MCF 10A (cell line): ENCODE measurements around the gene RAB11FIP5. TPM values are rescaled to one million over a fixed set of nuclear protein-coding genes. Genes with fewer than 3 reads are reported as not detected.
"Not testable (repeated sequence)": the region's sequence is repeated elsewhere in the genome, so short reads cannot be mapped to it uniquely, and the experiment has no call there.

Experiments used
- BruUV-seq: library from RNA; stranded (reverse); fragments of 400-500 nt; replicated peaks from 2 replicates; lab custom pipeline; 2021; lab: Mats Ljungman, UMichigan
- CTCF ChIA-PET: fragments of 300-600 bp; sonication (Branson Sonifier 250); formaldehyde crosslinking; extraction: SDS; loops from one replicate; lab custom pipeline; 2021; ENCODE audit warnings: antibody characterized with exemption, inconsistent platforms; lab: Yijun Ruan, JAX
- POLR2A ChIA-PET: fragments of 300-600, 350-650 bp; sonication (Branson Sonifier 250); formaldehyde crosslinking; extraction: SDS; loops from one replicate; lab custom pipeline; 2020; ENCODE audit warnings: antibody characterized with exemption, inconsistent platforms; lab: Yijun Ruan, JAX
- DNase-seq: peaks from one replicate; pipeline ENCODE4 v3.0.0-alpha.2; 2018; ENCODE audit not compliant: unreplicated experiment
- H3K27ac Mint-ChIP-seq: one replicate; pipeline ENCODE4 v1.8.0; 2022; ENCODE audit warnings: mild to moderate bottlenecking, low read depth, mixed read lengths; ENCODE audit not compliant: unreplicated experiment
- H3K27me3 Mint-ChIP-seq: one replicate; pipeline ENCODE4 v1.8.0; 2022; ENCODE audit warnings: mixed read lengths; ENCODE audit not compliant: insufficient read depth, unreplicated experiment
- H3K36me3 Mint-ChIP-seq: one replicate; pipeline ENCODE4 v1.8.0; 2022; ENCODE audit warnings: mild to moderate bottlenecking, moderate library complexity, mixed read lengths; ENCODE audit not compliant: insufficient read depth, unreplicated experiment
- H3K4me1 Mint-ChIP-seq: one replicate; pipeline ENCODE4 v1.8.0; 2022; ENCODE audit warnings: mixed read lengths; ENCODE audit not compliant: insufficient read depth, unreplicated experiment
- H3K4me3 Mint-ChIP-seq: one replicate; pipeline ENCODE4 v1.8.0; 2022; ENCODE audit warnings: mild to moderate bottlenecking, moderate library complexity, mixed read lengths; ENCODE audit not compliant: unreplicated experiment
- H3K9me3 Mint-ChIP-seq: one replicate; pipeline ENCODE4 v1.8.0; 2022; ENCODE audit warnings: mixed read lengths; ENCODE audit not compliant: unreplicated experiment
- intact Hi-C: fragments of 100-400 bp; cut with micrococcal nuclease; formaldehyde crosslinking; loops from 2 replicates; pipeline ENCODE4 v1.14.1; 2022
- total RNA-seq: library from RNA; stranded (reverse); gene quantifications from 2 replicates; pipeline ENCODE4 v1.2.3, GENCODE V29; 2022
- TF ChIP-seq, protein P1 (sequence below): fragments of 200-600 bp; IDR thresholded peaks from one replicate; pipeline ENCODE4 v1.8.0; 2022; ENCODE audit warnings: antibody characterized with exemption, mild to moderate bottlenecking; ENCODE audit not compliant: unreplicated experiment

Gene RAB11FIP5
- total RNA-seq, 1 experiment from 2014 or later = 36.9 TPM

DNA sequence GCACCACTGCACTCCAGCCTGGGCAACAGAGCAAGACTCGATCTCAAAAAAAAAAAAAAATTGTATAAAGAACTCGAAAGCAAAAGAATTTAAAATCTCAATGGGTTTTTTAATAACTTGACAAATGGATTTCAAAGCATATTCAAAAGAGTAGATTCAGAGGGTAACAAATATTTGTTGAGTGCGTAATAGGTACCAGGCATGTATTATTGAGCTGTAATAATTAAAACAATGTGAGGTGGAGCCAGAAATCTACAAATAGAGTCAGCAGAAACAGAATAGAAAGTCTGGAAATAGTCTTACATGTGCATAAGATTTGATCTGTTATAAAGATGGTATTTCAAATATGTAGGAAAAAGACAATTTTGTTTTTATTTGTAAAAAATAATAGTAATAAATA is 19.1 kb upstream of the RAB11FIP5 start:
- Mint-ChIP-seq H3K9me3 (no peaks in the 10 kb centered on the region), H3K4me1 (no peaks in the 10 kb centered on the region), H3K36me3 (no peaks in the 10 kb centered on the region), H3K27me3 (peaks cover 26% of the 10 kb centered on the region), H3K4me3 (no peak overlapping the region), H3K27ac (no peak overlapping the region)
- ChIA-PET CTCF (no interaction called here), POLR2A (no interaction called here)
- TF ChIP-seq, protein P1, sequence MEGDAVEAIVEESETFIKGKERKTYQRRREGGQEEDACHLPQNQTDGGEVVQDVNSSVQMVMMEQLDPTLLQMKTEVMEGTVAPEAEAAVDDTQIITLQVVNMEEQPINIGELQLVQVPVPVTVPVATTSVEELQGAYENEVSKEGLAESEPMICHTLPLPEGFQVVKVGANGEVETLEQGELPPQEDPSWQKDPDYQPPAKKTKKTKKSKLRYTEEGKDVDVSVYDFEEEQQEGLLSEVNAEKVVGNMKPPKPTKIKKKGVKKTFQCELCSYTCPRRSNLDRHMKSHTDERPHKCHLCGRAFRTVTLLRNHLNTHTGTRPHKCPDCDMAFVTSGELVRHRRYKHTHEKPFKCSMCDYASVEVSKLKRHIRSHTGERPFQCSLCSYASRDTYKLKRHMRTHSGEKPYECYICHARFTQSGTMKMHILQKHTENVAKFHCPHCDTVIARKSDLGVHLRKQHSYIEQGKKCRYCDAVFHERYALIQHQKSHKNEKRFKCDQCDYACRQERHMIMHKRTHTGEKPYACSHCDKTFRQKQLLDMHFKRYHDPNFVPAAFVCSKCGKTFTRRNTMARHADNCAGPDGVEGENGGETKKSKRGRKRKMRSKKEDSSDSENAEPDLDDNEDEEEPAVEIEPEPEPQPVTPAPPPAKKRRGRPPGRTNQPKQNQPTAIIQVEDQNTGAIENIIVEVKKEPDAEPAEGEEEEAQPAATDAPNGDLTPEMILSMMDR = no peak
- BruUV-seq = no TSS peak
- no peak for DNase-seq
- intact Hi-C loops = no loop called here

DNA sequence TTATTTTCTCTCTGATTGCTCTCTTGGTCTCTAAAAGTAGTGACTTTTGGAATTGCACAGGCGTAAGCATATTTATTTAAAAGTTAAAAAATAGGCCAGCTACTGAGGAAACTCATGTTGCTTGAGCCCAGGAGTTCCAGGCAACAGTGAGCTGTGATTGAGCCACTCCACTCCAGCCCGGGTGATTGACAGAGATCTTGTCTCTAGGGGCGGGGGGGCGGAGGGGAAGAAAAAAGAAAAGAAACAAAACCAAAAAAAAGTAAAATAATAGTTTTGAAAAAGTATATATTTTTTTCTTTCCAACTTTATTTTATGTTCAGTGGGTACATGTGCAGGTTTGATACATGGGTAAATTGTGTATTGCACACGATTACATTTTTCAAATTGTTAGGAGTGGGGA is 18.0 kb upstream of the RAB11FIP5 start:
- no peaks in the 10 kb centered on the region for H3K9me3 Mint-ChIP-seq
- TF ChIP-seq, protein P1 = no peak
- H3K27ac Mint-ChIP-seq = no peak overlapping the region
- POLR2A ChIA-PET = no interaction called here
- no peak overlapping the region for H3K4me3 Mint-ChIP-seq
- no TSS peak for BruUV-seq
- no peaks in the 10 kb centered on the region for H3K36me3 Mint-ChIP-seq
- intact Hi-C loops = no loop called here
- no peak for DNase-seq
- CTCF ChIA-PET = no interaction called here
- peaks cover 23% of the 10 kb centered on the region for H3K27me3 Mint-ChIP-seq
- H3K4me1 Mint-ChIP-seq = no peaks in the 10 kb centered on the region

DNA sequence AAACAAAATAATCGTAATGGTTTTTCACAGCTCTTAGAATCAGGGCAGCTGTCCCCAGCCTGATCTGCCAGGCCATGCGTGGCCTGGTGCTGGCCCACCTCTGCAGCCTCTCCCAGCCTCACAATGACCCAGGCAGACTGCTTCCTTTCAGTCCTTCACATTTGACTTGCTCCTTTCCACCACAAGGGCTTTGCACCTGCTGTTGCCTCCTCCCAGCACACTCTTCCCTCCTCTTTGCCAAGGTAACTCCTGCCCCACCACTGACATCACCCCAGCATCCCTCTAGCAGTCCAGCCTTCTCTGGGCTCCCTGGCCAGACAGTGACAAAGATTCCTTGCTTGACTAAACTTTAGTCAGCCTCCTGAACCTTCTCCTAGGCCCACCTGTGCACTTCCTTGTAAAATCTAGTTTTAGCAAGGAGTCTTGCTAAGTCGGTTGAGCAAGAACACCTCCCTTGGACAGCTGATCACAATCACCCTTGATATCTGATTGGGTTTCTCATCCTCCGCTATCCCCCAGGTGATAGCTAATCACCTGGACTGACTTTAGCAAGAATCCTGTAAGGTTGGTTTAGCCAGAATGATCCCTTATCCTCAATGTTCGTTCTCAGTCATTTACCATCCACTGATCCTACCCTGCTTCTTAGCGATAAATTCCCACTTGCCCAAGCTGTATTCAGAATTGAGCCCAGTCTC is 16.2 kb upstream of the RAB11FIP5 start:
- TF ChIP-seq, protein P1 = no peak
- H3K4me3 Mint-ChIP-seq = no peak overlapping the region

DNA sequence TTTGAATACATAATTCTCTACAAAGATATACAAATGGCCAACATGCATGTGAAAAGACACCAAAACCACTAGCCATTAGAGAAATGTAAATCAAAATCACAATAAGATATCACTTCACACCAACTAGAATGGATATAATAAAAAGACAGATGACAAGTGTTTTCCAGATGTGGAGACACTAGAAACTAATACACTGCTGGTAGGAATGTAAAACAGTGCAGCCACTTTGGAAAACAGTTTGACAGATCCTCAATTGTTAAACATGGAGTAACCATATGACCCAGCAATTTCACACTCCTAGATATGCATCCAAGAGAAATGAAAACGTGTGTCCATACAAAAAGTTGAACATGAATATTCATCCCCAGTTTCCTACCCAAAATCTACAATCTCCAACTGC is 9.8 kb upstream of the RAB11FIP5 start:
- no peak overlapping the region for H3K4me3 Mint-ChIP-seq
- no peaks in the 10 kb centered on the region for H3K27me3 Mint-ChIP-seq
- ChIA-PET POLR2A (no interaction called here), CTCF (no interaction called here)
- BruUV-seq = no TSS peak
- DNase-seq = no peak
- no peak overlapping the region for H3K27ac Mint-ChIP-seq
- H3K4me1 Mint-ChIP-seq = no peaks in the 10 kb centered on the region
- no peaks in the 10 kb centered on the region for H3K36me3 Mint-ChIP-seq
- intact Hi-C loops = no loop called here
- TF ChIP-seq, protein P1 = no peak
- H3K9me3 Mint-ChIP-seq = no peaks in the 10 kb centered on the region

More for the DNA sequence above, 16.2 kb upstream of the RAB11FIP5 start:
- intact Hi-C loops = no loop called here
- Mint-ChIP-seq H3K27ac (no peak overlapping the region), H3K9me3 (no peaks in the 10 kb centered on the region), H3K36me3 (no peaks in the 10 kb centered on the region), H3K27me3 (peaks cover 13% of the 10 kb centered on the region), H3K4me1 (no peaks in the 10 kb centered on the region)
- ChIA-PET POLR2A (interaction anchor here (0.6 to 0.7 kb wide), 4 partner anchors 11 to 1238 kb away, joined by 3 to 4 read pairs (median 3); no protein-coding TSS in a partner anchor), CTCF (interaction anchor here (1.1 kb wide), 1 partner anchor 43 kb away, joined by 3 read pairs; no protein-coding TSS in a partner anchor)
- DNase-seq = no peak
- no TSS peak for BruUV-seq

DNA sequence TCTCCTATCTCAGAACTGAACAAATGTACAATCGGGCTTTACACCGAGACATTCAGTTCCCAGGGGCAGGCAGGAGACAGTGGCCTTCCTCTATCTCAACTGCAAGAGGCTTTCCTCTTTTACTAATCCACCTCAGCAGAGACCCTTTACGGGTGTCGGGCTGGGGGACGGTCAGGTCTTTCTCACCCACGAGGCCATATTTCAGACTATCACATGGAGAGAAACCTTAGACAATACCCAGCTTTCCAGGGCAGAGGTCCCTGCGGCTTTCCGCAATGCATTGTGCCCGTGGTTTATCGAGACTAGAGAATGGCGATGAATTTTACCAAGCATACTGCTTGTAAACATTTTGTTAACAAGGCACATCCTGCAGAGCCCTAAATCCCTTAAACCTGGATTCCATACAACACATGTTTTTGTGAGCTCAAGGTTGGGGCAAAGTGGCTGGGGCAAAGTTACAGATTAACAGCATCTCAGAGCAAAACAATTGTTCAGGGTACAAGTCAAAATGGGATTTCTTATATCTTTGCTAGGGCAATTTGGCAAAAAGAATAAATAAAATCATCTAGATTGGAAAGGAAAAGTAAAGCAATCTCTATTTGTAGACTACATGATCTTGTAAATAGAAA is 7.0 kb upstream of the RAB11FIP5 start:
- H3K4me3 Mint-ChIP-seq, BruUV-seq, H3K9me3 Mint-ChIP-seq, H3K27ac Mint-ChIP-seq, H3K36me3 Mint-ChIP-seq, intact Hi-C loops, H3K4me1 Mint-ChIP-seq, POLR2A ChIA-PET, H3K27me3 Mint-ChIP-seq, DNase-seq: not testable (repeated sequence)
- CTCF ChIA-PET = interaction anchor here (0.7 kb wide), 1 partner anchor 284 kb away, joined by 3 read pairs; no protein-coding TSS in a partner anchor
